Subcutaneous preadipocyte (primary cell): Measurements from ENCODE around the gene GPS2. TPM values are rescaled to one million over a fixed set of nuclear protein-coding genes. Genes with fewer than 3 reads are reported as not detected.

Source experiments
- small RNA-seq: library from RNA; depleted of rRNA; stranded (forward); fragments of <200 nt; gene quantifications from one replicate; pipeline ENCODE3, GENCODE V24; 2012
- total RNA-seq: library from RNA; depleted of rRNA; stranded (reverse); fragments of >200 nt; gene quantifications from 2 replicates; pipeline ENCODE4 v1.2.3, GENCODE V29; 2012

GPS2 gene, protein sequence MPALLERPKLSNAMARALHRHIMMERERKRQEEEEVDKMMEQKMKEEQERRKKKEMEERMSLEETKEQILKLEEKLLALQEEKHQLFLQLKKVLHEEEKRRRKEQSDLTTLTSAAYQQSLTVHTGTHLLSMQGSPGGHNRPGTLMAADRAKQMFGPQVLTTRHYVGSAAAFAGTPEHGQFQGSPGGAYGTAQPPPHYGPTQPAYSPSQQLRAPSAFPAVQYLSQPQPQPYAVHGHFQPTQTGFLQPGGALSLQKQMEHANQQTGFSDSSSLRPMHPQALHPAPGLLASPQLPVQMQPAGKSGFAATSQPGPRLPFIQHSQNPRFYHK
- total RNA-seq, result 39.9 and 46.7 TPM in 2 replicates

DNA sequence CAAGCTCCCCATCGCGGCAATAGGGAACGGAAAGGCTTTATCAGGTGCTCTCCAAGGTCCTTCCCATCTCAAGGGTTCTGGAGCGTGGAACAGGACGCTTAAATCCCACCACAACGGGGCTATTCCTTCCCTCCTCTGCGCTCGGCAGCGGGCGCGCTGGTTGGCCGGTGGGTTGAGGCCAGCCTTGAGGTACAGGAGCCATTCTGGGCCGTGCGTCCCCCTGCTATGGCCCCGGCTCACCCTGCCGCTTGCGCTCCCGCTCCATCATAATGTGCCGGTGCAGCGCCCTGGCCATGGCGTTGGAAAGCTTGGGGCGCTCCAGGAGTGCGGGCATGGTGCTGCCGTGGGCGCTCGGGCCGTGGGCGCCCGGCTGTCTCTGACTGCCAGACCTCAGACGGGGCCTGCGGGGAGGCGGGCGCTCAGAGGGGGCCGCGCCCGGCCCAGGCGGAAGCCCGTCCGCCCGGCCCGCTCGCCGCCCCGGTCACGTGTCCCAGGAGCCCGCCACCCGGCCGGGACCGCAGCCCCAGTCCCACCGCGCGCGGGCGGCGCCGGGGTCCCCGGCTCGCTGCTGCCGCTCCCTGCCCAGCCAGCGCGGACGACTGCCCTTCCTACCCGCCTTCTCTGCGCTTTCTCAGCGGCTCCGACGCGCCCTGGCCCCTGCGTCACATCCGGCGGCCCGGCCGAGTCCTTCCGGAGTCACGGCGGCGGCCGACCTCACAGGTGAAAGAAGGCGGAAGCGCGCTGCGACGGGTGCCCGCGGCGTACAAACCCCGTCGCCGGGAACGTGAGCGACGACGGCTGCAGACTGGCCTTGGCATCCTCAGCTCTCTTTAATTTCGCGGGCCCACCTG, at the start of gene GPS2:
Gene GPS2, minus strand, starts transcription at position 642 of the 851 bp plus-strand sequence. Its CDS starts 308 bp downstream, at position 334.

GRCh38 chr17:7355053-7355452, 39.9 kb upstream of the GPS2 start, which contains the start of gene TMEM95:
TMEM95 (plus strand) TSS chr17:7355156; CDS start chr17:7355205, 49 bp downstream.

GRCh38 chr17:7351665-7352502, 36.7 kb upstream of the GPS2 start, which contains the start of gene KCTD11:
KCTD11 (plus strand) TSS chr17:7352162.

GRCh38 chr17:7336240-7337175, 21.3 kb upstream of the GPS2 start, which contains the start of gene ACAP1:
ACAP1 (plus strand) TSS chr17:7336529; CDS start chr17:7336735, 206 bp downstream.

GRCh38 chr17:7328840-7329373, 13.7 kb upstream of the GPS2 start, which contains the start of gene NEURL4:
NEURL4 (minus strand) TSS chr17:7329335; CDS start chr17:7329312, 23 bp downstream.

DNA sequence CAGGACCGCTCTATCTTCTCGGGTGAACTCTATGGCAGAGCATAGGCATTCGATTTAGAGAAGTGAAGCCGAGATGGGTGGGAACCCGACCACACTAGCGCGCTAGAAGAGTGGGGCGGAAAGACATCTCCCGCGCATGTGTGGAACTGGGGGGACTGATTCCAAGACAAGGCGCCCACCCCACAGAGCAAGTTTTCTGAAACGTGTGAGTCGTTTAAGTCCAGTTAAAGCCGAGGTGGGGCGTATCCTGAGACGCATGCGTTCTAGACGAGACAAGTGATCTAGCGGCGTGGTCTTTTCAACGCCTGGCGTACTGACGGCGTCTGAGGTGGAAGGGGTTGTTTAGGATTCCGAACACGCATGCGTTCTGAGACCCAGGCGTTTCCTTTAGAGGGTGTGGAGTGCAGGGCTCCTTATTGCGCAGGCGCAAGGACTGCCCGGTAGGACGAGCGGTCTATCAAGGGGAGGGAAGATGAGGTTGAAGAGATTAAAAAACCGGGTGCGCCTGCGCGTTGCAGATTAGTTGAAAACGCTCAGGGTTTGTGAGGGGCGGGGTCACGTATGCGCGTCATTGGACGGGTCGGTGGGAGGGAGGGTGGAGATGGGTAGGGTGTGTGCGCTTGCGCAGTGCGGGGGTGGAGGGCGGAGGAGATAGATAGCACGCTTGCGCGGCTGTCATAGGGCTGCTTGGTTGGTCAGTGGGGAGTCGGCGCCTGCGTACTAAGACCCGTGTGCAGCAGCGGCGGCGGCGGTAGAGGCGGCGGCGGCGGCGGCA, 8.1 kb downstream of the GPS2 start, which contains the start of gene EIF5A:
Gene EIF5A, plus strand, starts transcription at position 718 of the 775 bp plus-strand sequence. CDS start 2,008 bp downstream, outside the sequence.

DNA sequence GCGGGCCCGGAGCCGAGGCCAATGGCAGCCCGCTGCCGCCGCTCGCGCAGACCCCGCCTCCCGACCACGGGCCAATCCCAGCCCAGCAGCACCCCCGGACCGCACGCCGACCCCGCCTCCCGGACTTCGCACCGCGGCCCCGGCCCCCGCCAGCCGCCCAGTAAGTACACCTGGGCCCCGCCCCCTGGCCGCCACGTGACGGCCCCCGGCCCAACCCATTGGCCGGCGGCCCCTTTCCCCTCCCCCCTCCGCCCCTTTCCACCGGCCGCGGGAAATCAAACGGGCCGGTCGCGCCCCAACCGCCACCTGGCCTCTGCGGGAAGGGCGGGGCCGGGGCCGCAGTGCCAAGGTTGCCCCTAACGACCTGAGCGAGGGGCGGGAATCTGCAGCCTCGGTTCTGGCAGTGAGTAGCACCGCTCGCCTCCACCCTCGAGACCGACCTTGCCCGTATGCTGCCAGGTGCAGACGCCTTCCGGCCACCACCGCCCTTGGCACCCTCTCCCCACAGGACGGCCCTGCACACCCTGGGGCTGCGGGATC, 20.5 kb downstream of the GPS2 start, which contains the start of gene YBX2:
Gene YBX2, minus strand, starts transcription at position 26 of the 540 bp plus-strand sequence. CDS start 139 bp downstream, outside the sequence.

GRCh38 chr17:7281074-7281952, 33.8 kb downstream of the GPS2 start, which contains the start of gene SLC2A4:
SLC2A4 (plus strand) TSS chr17:7281718; CDS start chr17:7281935, 217 bp downstream.

Small RNA genes within 50 kb of the gene (small RNA-seq; reads per million reads assigned to genes)
- gene AC026954.2, result not detected
- not detected for gene RF00019

Other genes starting within 250 kb of the GPS2 start
- not detected in 2 replicates for gene CLEC10A, start 235.1 kb downstream of the GPS2 start, total RNA-seq
- gene ASGR2, start 200.5 kb downstream of the GPS2 start, total RNA-seq, result not detected in 2 replicates
- gene ASGR1, start 136.0 kb downstream of the GPS2 start, total RNA-seq, result under 0.01 and 0.39 TPM in 2 replicates
- gene DLG4, start 95.5 kb downstream of the GPS2 start, total RNA-seq, result 7.3 and 11.9 TPM in 2 replicates
- 194 and 236 TPM in 2 replicates for gene ACADVL, start 95.4 kb downstream of the GPS2 start, total RNA-seq
- 63.9 and 93.2 TPM in 2 replicates for gene DVL2, start 80.8 kb downstream of the GPS2 start, total RNA-seq
- 36.6 and 37.1 TPM in 2 replicates for gene PHF23, start 75.9 kb downstream of the GPS2 start, total RNA-seq
- 110 and 194 TPM in 2 replicates for gene GABARAP, start 72.9 kb downstream of the GPS2 start, total RNA-seq
- 28.7 and 40.1 TPM in 2 replicates for gene CTDNEP1, start 63.6 kb downstream of the GPS2 start, total RNA-seq
- gene ELP5, start 63.1 kb downstream of the GPS2 start, total RNA-seq, result 28.9 and 31.2 TPM in 2 replicates
- gene CLDN7, start 52.9 kb downstream of the GPS2 start, total RNA-seq, result 0.98 and 2.9 TPM in 2 replicates
- gene SLC2A4, start 33.6 kb downstream of the GPS2 start, total RNA-seq, result under 0.01 TPM in 1 of 2 replicates, not detected in the other
- not detected in 2 replicates for gene YBX2, start 20.7 kb downstream of the GPS2 start, total RNA-seq
- gene EIF5A, start 7.7 kb downstream of the GPS2 start, total RNA-seq, result 909 and 1,080 TPM in 2 replicates
- gene NEURL4, start 14.0 kb upstream of the GPS2 start, total RNA-seq, result 14.7 and 21.7 TPM in 2 replicates
- 0.20 and 2.2 TPM in 2 replicates for gene ACAP1, start 21.2 kb upstream of the GPS2 start, total RNA-seq
- gene KCTD11, start 36.8 kb upstream of the GPS2 start, total RNA-seq, result 2.6 and 4.1 TPM in 2 replicates
- not detected in 2 replicates for gene TMEM95, start 39.8 kb upstream of the GPS2 start, total RNA-seq
- 0.20 TPM in 1 of 2 replicates, not detected in the other for gene TNK1, start 65.7 kb upstream of the GPS2 start, total RNA-seq
- 22.8 and 26.8 TPM in 2 replicates for gene PLSCR3, start 79.2 kb upstream of the GPS2 start, total RNA-seq
- 103 and 132 TPM in 2 replicates for gene TMEM256, start 88.7 kb upstream of the GPS2 start, total RNA-seq
- gene NLGN2, start 92.5 kb upstream of the GPS2 start, total RNA-seq, result 2.9 and 4.4 TPM in 2 replicates
- not detected in 2 replicates for gene SPEM1, start 105.0 kb upstream of the GPS2 start, total RNA-seq
- gene SPEM2, start 110.3 kb upstream of the GPS2 start, total RNA-seq, result not detected in 2 replicates
- gene SPEM3, start 113.5 kb upstream of the GPS2 start, total RNA-seq, result not detected in 2 replicates
- gene TMEM102, start 120.1 kb upstream of the GPS2 start, total RNA-seq, result 0.98 and 1.1 TPM in 2 replicates
- gene FGF11, start 124.2 kb upstream of the GPS2 start, total RNA-seq, result under 0.01 and 0.37 TPM in 2 replicates
- gene CHRNB1, start 129.7 kb upstream of the GPS2 start, total RNA-seq, result 2.0 and 3.7 TPM in 2 replicates
- gene ZBTB4, start 164.3 kb upstream of the GPS2 start, total RNA-seq, result 19.1 and 19.5 TPM in 2 replicates
- gene SLC35G6, start 166.1 kb upstream of the GPS2 start, total RNA-seq, result not detected in 2 replicates
- 81.9 and 112 TPM in 2 replicates for gene POLR2A, start 169.0 kb upstream of the GPS2 start, total RNA-seq
- 5.5 and 8.5 TPM in 2 replicates for gene TNFSF12, start 233.7 kb upstream of the GPS2 start, total RNA-seq
- 0.59 and 1.1 TPM in 2 replicates for gene TNFSF13, start 243.4 kb upstream of the GPS2 start, total RNA-seq
- 69.1 and 70.0 TPM in 2 replicates for gene SENP3, start 246.6 kb upstream of the GPS2 start, total RNA-seq